ENCODE results near the gene ZDHHC11.
"Not testable (repeated sequence)": the region's sequence is repeated elsewhere in the genome, so short reads cannot be mapped to it uniquely, and the experiment has no call there.

Gene ZDHHC11

GRCh38 chr5:775961-776861 is 74.6 kb downstream of the ZDHHC11 start:
- DNase-seq (no peak), ATAC-seq (no peak)

DNA sequence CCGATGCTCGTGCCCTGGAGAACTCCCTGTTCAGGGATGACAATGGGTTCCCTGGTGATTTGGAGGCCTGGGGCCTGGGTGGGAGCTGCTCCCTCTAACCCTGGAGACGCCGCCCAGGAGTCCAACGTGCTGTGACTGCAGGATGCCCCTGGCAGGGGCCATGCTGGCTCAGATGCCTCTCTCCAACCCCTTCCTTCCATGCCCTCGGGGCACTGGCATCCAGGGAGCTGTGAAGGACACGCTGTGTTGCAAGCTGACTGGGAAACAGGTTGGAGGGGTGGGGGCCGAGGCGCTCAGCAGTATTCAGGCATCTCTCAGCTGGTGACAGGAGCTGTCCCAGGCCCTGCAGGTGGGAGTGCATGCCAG is 75.2 kb downstream of the ZDHHC11 start:
- ATAC-seq, DNase-seq: not testable (repeated sequence)

GRCh38 chr5:774854-775505 is 75.8 kb downstream of the ZDHHC11 start:
- not testable (repeated sequence) for ATAC-seq, DNase-seq

DNA sequence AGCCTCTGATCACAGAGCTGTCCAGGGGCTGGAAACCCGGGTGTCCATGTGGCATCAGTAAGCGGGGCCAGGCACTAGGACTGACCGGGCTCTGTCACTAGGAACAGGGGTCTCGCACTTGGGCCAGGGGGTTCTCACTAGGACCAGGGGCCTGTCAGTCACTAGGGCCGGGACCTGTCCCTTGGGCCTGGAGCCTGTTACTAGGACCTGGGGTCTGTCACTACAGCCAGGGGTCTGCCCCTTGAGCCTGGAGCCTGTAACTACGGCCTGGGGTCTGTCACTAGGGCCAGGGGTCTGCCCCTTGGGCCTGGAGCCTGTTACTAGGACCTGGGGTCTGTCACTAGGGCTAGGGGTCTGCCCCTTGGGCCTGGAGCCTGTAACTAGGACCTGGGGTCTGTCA is 76.5 kb downstream of the ZDHHC11 start:
- ATAC-seq: not testable (repeated sequence)

DNA sequence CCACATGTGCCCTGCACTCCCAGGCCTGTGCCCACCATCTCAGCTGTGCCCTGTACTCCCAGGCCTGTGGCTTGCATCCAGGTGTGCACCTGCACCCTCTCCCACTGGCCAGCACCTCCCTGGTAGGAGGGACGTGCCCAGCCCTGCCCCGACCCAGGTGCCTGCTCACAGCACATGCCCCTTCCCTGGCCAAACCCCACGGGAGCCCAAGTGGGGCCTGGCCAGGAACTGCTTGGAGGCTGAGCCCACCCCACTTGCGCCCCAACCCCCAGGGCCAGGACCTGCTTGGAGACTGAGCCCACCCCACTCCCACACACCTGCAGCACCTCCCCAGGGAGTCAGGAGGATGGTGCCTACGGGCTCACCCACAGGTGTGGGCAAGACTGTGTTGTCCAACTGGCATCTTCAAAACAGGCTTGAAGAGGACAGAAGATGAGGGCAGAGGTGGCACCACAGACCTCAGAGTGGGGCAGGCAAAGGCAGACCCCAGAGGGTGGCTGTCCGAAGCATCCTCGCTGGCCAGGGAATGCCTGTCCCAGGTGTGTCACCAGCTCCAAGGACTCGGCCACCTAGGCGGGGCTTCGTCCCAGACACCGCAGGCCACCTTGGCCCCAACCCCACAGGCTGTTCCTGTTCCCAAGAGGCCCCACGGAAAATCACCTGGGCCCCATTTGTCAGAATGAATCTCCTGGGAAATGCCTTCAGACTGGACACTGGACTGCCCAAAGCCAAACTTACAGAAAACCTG is 77.1 kb downstream of the ZDHHC11 start:
- DNase-seq (no peak), ATAC-seq (peak; percentile 4)

More for the DNA sequence above, 76.5 kb downstream of the ZDHHC11 start:
- DNase-seq: not testable (repeated sequence)

DNA sequence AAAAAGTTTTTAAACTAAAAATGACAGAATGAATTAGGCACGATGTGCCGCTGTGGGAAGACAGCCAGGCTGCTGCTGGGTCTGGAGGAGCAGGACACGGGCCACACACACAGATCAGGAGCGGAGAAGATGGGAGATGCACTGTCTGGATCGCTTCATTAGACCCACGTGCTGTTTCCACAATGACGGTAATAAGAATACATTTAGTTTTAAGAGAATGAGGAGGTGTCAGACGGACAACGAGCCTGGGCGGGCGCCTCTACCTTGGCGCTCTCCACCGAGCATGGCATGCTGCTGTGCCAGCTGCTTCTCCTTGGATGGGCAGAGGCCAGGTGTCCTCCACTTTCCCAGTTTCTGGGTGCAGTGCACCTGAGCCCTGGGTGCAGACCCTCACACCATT is 77.9 kb downstream of the ZDHHC11 start:
- ATAC-seq, DNase-seq: not testable (repeated sequence)

DNA sequence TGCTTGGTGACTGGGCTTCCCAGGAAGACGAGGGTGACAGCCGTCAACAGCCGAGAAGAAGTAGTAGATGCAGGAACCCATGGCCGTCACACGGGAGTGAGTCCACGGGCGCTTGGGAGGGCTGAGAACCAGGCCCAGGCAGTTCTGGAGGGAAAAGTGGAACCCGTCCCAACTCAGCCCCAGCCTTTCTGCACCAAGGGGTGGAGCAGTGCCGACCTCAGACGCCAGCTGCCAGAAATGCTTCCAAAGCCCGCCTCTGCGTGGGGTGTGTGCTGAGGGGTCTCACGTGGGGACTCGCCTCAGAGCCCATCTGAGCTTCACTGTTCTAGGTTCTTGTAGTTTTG is 78.3 kb downstream of the ZDHHC11 start:
- ATAC-seq, DNase-seq: not testable (repeated sequence)

DNA sequence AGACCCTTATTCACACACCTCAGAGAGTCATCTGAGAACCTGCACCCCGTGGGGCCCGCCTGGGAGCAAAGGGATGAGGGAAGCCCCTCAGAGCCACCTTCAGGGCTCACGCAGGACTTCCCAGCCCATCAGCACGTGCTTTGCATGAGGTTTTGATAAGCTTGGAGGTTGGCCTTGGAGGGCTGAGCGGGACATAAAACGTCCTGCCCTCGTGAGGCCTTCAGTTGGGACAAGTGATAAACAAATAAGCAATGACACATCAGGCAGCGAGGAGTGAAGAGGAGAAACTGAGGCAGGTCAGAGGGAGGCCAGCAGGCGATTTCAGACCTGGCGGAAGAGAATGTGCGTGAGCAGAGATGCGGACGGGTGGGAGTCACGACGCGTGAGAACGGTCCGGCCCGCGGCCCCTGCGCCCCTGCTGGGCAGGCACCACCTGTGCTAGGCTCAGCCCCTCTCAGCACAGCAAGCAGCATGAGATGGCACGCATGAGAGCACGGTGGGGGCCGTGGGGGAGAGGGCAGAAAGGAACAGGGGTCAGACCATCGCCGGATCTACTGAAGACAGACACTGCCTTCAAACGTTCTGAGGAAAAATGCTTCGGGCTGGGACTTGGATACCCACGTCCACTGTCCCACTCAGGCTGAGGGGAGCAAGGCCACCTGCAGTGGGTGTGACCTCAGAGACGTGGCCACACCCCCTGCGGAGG is 78.8 kb downstream of the ZDHHC11 start:
- DNase-seq, ATAC-seq: not testable (repeated sequence)

- ATAC-seq, DNase-seq: not testable (repeated sequence)
Measured at GRCh38 chr5:771087-771781, 79.6 kb downstream of the ZDHHC11 start.

GRCh38 chr5:770585-770984 is 80.2 kb downstream of the ZDHHC11 start:
- not testable (repeated sequence) for DNase-seq, ATAC-seq

- DNase-seq, ATAC-seq: not testable (repeated sequence)
Measured at GRCh38 chr5:769485-770145, 81.2 kb downstream of the ZDHHC11 start.

DNA sequence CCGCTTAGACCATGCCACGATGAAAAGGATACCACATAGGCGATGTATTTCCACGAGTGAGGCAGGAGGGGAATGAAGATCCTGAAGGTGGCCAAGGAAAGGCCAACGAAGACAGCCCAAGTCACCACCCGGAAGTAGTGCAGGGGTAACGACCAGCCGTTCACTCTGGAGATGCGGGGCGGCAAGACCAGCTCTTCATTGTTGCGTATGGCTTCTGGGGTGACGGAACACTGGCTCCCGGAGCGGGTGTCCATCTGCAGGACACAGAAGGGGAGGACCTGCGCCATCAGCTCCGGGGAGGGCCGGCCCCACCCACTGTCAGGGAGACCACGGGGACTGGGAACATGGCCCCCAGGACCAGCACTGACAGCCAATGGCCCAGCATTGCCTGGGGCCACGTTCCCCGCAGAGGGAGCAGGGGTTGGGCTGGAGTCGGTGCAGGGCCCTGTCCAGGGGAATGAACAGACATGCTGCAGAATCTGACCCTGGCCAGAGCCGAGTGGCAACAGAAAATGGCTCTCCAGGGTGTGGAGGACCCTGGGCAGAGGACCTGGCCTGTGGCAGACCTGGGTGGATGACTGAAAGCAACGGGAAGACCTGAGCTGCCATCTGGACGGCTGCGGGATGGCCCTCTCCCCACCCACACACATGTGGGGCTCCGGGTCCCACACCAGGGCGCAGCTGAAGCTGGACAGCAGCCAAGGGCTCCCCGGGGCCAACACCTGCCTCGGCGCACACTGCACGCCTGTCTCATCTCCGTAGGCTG is 83.9 kb downstream of the ZDHHC11 start:
- DNase-seq (no peak), ATAC-seq (no peak)

- no peak for ATAC-seq
- no peak for DNase-seq
Measured at GRCh38 chr5:765948-766631, 84.7 kb downstream of the ZDHHC11 start.

- ATAC-seq: no peak
- DNase-seq: no peak
Measured at GRCh38 chr5:763998-764781, 86.6 kb downstream of the ZDHHC11 start.

DNA sequence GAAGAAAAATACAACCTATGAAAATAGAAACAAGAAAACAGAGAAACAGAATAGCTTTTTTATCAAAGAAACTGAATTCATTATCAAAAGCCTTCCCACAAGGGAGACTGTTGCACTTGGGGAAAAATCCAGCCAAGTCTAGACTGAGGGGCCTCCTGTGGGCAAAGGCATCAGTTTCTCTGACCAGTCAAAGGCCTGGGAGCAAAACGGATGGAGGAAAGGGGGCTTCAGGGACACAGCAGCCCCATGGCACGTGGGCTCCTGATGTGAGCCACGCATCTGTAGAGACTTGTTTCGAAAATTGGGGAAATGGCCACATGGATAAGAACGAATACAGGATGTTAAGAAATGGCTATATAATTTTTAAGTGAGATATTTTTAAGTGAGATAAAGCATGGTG is 87.4 kb downstream of the ZDHHC11 start:
- ATAC-seq (no peak), DNase-seq (no peak)

- ATAC-seq, DNase-seq: not testable (repeated sequence)
Measured at GRCh38 chr5:762996-763395, 87.8 kb downstream of the ZDHHC11 start.

DNA sequence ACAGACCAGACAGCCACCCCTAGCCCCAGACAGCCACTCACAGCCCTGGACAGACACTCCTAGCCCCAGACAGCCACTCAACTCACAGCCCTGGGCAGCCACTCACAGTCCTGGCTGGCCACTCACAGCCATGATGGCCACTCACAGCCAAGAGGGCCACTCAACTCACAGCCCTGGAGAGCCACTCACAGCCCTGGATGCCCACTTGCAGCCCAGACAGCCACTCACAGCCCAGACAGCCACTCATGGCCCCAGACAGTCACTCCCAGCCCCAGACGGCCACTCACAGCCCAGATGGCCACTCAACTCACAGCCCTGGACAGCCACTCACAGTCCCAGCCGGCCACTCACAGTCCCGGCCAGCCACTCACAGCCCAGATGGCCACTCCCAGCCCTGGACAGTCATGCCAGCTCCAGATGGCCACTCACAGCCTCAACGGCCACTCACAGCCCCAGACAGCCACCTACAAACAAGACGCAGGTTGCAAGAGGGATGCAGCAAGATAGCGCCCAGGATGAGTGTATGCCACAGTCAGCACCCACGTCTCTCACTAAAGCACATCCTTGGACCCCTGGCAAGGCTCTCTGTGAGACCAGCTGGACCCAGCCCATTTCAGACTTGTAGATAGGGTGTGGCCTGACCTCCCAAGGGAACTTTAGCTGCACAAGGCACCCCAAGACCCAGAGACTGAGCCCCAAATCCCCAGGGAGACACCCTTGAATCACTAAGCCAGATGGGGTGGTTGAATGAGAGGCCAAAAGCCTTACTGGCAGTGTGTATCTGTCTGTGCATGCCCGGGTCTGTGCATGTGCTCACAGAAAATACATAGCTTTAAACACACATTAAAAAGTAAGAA is 88.7 kb downstream of the ZDHHC11 start:
- DNase-seq: no peak
- ATAC-seq: no peak
